IMR-90 (cell line): ENCODE data around the gene CYP17A1. TPM values are rescaled to one million over a fixed set of nuclear protein-coding genes. Genes with fewer than 3 reads are reported as not detected.

Experiments used
- ATAC-seq: fragments of 200-7000 bp; cut with Tn5 transposase; 2 replicates; pipeline ENCODE4 v1.9.1; 2020; ENCODE audit warnings: low read depth, mild to moderate bottlenecking, moderate library complexity
- BruUV-seq: library from RNA; stranded (reverse); fragments of 400-500 nt; replicated peaks from 2 replicates; lab custom pipeline; 2021; lab: Mats Ljungman, UMichigan
- CTCF ChIA-PET: fragments of 300-600 bp; formaldehyde crosslinking; extraction: SDS; loops from one replicate; lab custom pipeline; 2021; ENCODE audit warnings: antibody characterized with exemption; lab: Yijun Ruan, JAX
- POLR2A ChIA-PET: fragments of 300-600 bp; sonication (Branson Sonifier 250); formaldehyde crosslinking; loops from one replicate; lab custom pipeline; 2022; ENCODE audit warnings: antibody characterized with exemption; ENCODE audit not compliant: unreplicated experiment; lab: Charles Lee
- DNase-seq: peaks from one replicate; pipeline ENCODE4 v3.0.0; 2013
- H2AFZ ChIP-seq: replicated peaks from 2 replicates; pipeline ENCODE3; 2013; ENCODE audit warnings: low read length, mild to moderate bottlenecking; ENCODE audit not compliant: poor library complexity
- H2AK5ac ChIP-seq: 2 replicates; pipeline ENCODE4 v1.6.1; 2013; ENCODE audit warnings: low read depth, low read length, inconsistent platforms
- H2AK9ac ChIP-seq: replicated peaks from 2 replicates; pipeline ENCODE3; 2013; ENCODE audit warnings: mild to moderate bottlenecking, low read depth, low read length, moderate library complexity; ENCODE audit not compliant: poor library complexity
- H2BK120ac ChIP-seq: 2 replicates; pipeline ENCODE4 v1.6.1; 2013; ENCODE audit warnings: low read depth, low read length, inconsistent platforms
- H2BK15ac ChIP-seq: 3 replicates; pipeline ENCODE4 v1.6.1; 2013; ENCODE audit warnings: low read depth, low read length, inconsistent platforms
- H2BK20ac ChIP-seq: 2 replicates; pipeline ENCODE4 v1.6.1; 2013; ENCODE audit warnings: low read depth, mild to moderate bottlenecking, inconsistent platforms, low read length, moderate library complexity
- H2BK5ac ChIP-seq: 2 replicates; pipeline ENCODE4 v1.6.1; 2013; ENCODE audit warnings: mild to moderate bottlenecking, low read depth, low read length, inconsistent platforms; ENCODE audit not compliant: poor library complexity, severe bottlenecking
- H3K14ac ChIP-seq: replicated peaks from 2 replicates; pipeline ENCODE4 v1.6.1; 2013; ENCODE audit warnings: low read depth, low read length, inconsistent platforms
- H3K18ac ChIP-seq: 2 replicates; pipeline ENCODE4 v1.6.1; 2013; ENCODE audit warnings: low read depth, low read length, control low read depth
- H3K23ac ChIP-seq: 2 replicates; pipeline ENCODE4 v1.6.1; 2013; ENCODE audit warnings: low read depth, low read length, inconsistent platforms
- H3K27ac ChIP-seq: 2 replicates; pipeline ENCODE4 v1.5.1; 2013; ENCODE audit warnings: mild to moderate bottlenecking, control low read depth, low read length; ENCODE audit not compliant: insufficient read depth
- H3K27me3 ChIP-seq: 2 replicates; pipeline ENCODE4 v1.6.1; 2013; ENCODE audit warnings: low read length; ENCODE audit not compliant: control insufficient read depth, insufficient read depth
- H3K36me3 ChIP-seq: 2 replicates; pipeline ENCODE4 v1.6.1; 2013; ENCODE audit warnings: low read length, mixed read lengths; ENCODE audit not compliant: control insufficient read depth, insufficient read depth
- H3K4ac ChIP-seq: 2 replicates; pipeline ENCODE4 v1.6.1; 2013; ENCODE audit warnings: low read depth, low read length, inconsistent platforms
- H3K4me1 ChIP-seq: 2 replicates; pipeline ENCODE4 v1.6.1; 2013; ENCODE audit warnings: low read length, mixed read lengths; ENCODE audit not compliant: control insufficient read depth, insufficient read depth
- H3K4me2 ChIP-seq: 2 replicates; pipeline ENCODE4 v1.6.1; 2013; ENCODE audit warnings: low read depth, mild to moderate bottlenecking, control low read depth, low read length, moderate library complexity
- H3K4me3 ChIP-seq: 2 replicates; pipeline ENCODE4 v1.5.1; 2013; ENCODE audit warnings: low read depth, mild to moderate bottlenecking, control low read depth, low read length, moderate library complexity; ENCODE audit not compliant: insufficient read depth
- H3K56ac ChIP-seq: 2 replicates; pipeline ENCODE4 v1.6.1; 2013; ENCODE audit warnings: low read length, inconsistent platforms; ENCODE audit not compliant: insufficient read depth; ENCODE audit errors: extremely low read depth
- H3K79me1 ChIP-seq, 2 experiments: 2 replicates each; pipeline ENCODE4 v1.6.1; 2013; ENCODE audit warnings: low read length in 2 of 2, inconsistent platforms in 1 of 2, low read depth in 1 of 2
- H3K9ac ChIP-seq: 2 replicates; pipeline ENCODE4 v1.6.1; 2013; ENCODE audit warnings: low read depth, low read length, control low read depth
- H3K9me1 ChIP-seq: 2 replicates; pipeline ENCODE4 v1.6.1; 2013; ENCODE audit warnings: low read length, inconsistent platforms; ENCODE audit not compliant: insufficient read depth
- H3K9me3 ChIP-seq: 2 replicates; pipeline ENCODE4 v1.6.1; 2013; ENCODE audit warnings: low read length; ENCODE audit not compliant: control insufficient read depth, insufficient read depth
- H4K20me1 ChIP-seq: 2 replicates; pipeline ENCODE4 v1.6.1; 2013; ENCODE audit warnings: low read length, inconsistent platforms; ENCODE audit not compliant: insufficient read depth
- H4K5ac ChIP-seq: 2 replicates; pipeline ENCODE4 v1.6.1; 2013; ENCODE audit warnings: mild to moderate bottlenecking, low read depth, low read length, control low read depth
- H4K8ac ChIP-seq, 2 experiments: 2 replicates each; pipeline ENCODE4 v1.6.1; 2013; ENCODE audit warnings: low read depth in 2 of 2, low read length in 2 of 2, control low read depth in 1 of 2, inconsistent platforms in 1 of 2
- H4K91ac ChIP-seq: 2 replicates; pipeline ENCODE4 v1.6.1; 2013; ENCODE audit warnings: low read depth, low read length, inconsistent platforms; ENCODE audit not compliant: insufficient read depth
- BHLHE40 ChIP-seq: fragments of 150-350 bp; IDR thresholded peaks from 2 replicates; pipeline ENCODE4 v1.6.1; 2016; ENCODE audit warnings: mild to moderate bottlenecking, low read depth, low read length
- CHD1 ChIP-seq: IDR thresholded peaks from 2 replicates; pipeline ENCODE4 v1.6.1; 2012; ENCODE audit warnings: low read depth, low read length, improper control_type of control experiment
- CTCF ChIP-seq: conservative IDR thresholded peaks from 2 replicates; pipeline ENCODE4 v1.5.1; 2012; ENCODE audit warnings: mild to moderate bottlenecking, low read depth, low read length, improper control_type of control experiment
- ELK1 ChIP-seq: fragments of 150-350 bp; IDR thresholded peaks from 2 replicates; pipeline ENCODE4 v1.6.1; 2016; ENCODE audit warnings: low read depth, mild to moderate bottlenecking, low read length, moderate library complexity, borderline replicate concordance
- FOS ChIP-seq: fragments of 150-350 bp; IDR thresholded peaks from 2 replicates; pipeline ENCODE4 v1.6.1; 2016; ENCODE audit warnings: low read depth, low read length
- MAFK ChIP-seq: IDR thresholded peaks from 2 replicates; pipeline ENCODE4 v1.6.1; 2012; ENCODE audit warnings: low read depth, low read length, improper control_type of control experiment
- MAZ ChIP-seq: IDR thresholded peaks from 2 replicates; pipeline ENCODE4 v1.6.1; 2012; ENCODE audit warnings: low read depth, mild to moderate bottlenecking, low read length, improper control_type of control experiment, moderate library complexity, borderline replicate concordance
- MXI1 ChIP-seq: IDR thresholded peaks from 2 replicates; pipeline ENCODE4 v1.6.1; 2012; ENCODE audit warnings: low read depth, mild to moderate bottlenecking, low read length, moderate library complexity, borderline replicate concordance
- NFE2L2 ChIP-seq: fragments of 150-350 bp; IDR thresholded peaks from 2 replicates; pipeline ENCODE4 v1.6.1; 2016; ENCODE audit warnings: low read depth, mild to moderate bottlenecking, low read length
- POLR2A ChIP-seq: IDR thresholded peaks from 2 replicates; pipeline ENCODE4 v1.6.1; 2012; ENCODE audit warnings: mild to moderate bottlenecking, low read depth, low read length
- RAD21 ChIP-seq: IDR thresholded peaks from 2 replicates; pipeline ENCODE4 v1.6.1; 2012; ENCODE audit warnings: low read length, improper control_type of control experiment
- RCOR1 ChIP-seq: IDR thresholded peaks from 2 replicates; pipeline ENCODE4 v1.6.1; 2012; ENCODE audit warnings: mild to moderate bottlenecking, low read length, improper control_type of control experiment; ENCODE audit not compliant: insufficient replicate concordance
- RFX5 ChIP-seq: IDR thresholded peaks from 2 replicates; pipeline ENCODE4 v1.8.0; 2012; ENCODE audit warnings: low read depth, mild to moderate bottlenecking, low read length, moderate library complexity
- SMC3 ChIP-seq: fragments of 150-350 bp; IDR thresholded peaks from 2 replicates; pipeline ENCODE4 v1.6.1; 2016; ENCODE audit warnings: low read depth, mild to moderate bottlenecking, antibody characterized with exemption, low read length, moderate library complexity
- USF2 ChIP-seq: fragments of 150-350 bp; IDR thresholded peaks from 2 replicates; pipeline ENCODE4 v1.6.1; 2017; ENCODE audit warnings: mild to moderate bottlenecking, antibody characterized with exemption, low read length, low read depth
- WGBS, 2 experiments: methylation state at CpG; one replicate each; pipeline versions ENCODE4 v1.1.5 to v1.1.7; 2013; ENCODE audit warnings: missing lambda C conversion rate in 2 of 2; ENCODE audit not compliant: insufficient read length in 1 of 2; ENCODE audit errors: extremely low coverage in 2 of 2; 5-methylcytosine and 5-hydroxymethylcytosine counted together
- dilution Hi-C: fragments of 300-500 bp; cut with HindIII; formaldehyde crosslinking; loops from one replicate; pipeline ENCODE4 v1.14.3; 2018; ENCODE audit warnings: low sequenced_read_pairs; ENCODE audit not compliant: unreplicated experiment
- in situ Hi-C: fragments of 300-500 bp; cut with MboI; formaldehyde crosslinking; loops from 3 replicates; pipeline ENCODE4 v1.14.3; 2019; ENCODE audit warnings: low sequenced_read_pairs, inconsistent platforms, mixed read lengths
- intact Hi-C: fragments of 100-400 bp; cut with micrococcal nuclease; formaldehyde crosslinking; loops from 2 replicates; pipeline ENCODE4 v1.10.0; 2022
- polyA plus RNA-seq, 3 experiments: library from polyadenylated mRNA; depleted of rRNA; stranded (reverse); fragments of >200 nt; gene quantifications; 2 replicates each; pipeline ENCODE4 v1.2.3, GENCODE V29; 2012; ENCODE audit warnings: low replicate concordance in 1 of 3
- total RNA-seq: library from RNA; depleted of rRNA; stranded (reverse); fragments of >200 nt; gene quantifications from 2 replicates; pipeline ENCODE4 v1.2.3, GENCODE V29; 2012

The CYP17A1 gene
- total and polyA plus RNA-seq, 2 of the 4 experiments (the other 2 are of a cell fraction), result not detected

- DNase-seq (no peak), ATAC-seq (no peak)
- ChIA-PET CTCF (no interaction called here), POLR2A (no interaction called here)
- Histone ChIP-seq H3K9me3 (no peaks in the 10 kb centered on the region), H3K18ac (no peak overlapping the region), H3K79me1 (no peaks in the 10 kb centered on the region), H3K27me3 (peaks cover 2% of the 10 kb centered on the region), H3K9me1 (no peaks in the 10 kb centered on the region), H2BK20ac (no peak overlapping the region), H3K56ac (no peak overlapping the region), H4K5ac (no peak overlapping the region), H3K36me3 (no peaks in the 10 kb centered on the region), H4K20me1 (no peaks in the 10 kb centered on the region), H2AK5ac (no peak overlapping the region), H4K8ac (no peak overlapping the region), H2AK9ac (no peak overlapping the region), H2AFZ (peak overlapping the region; percentile 43), H2BK120ac (no peak overlapping the region), H3K9ac (no peak overlapping the region), H3K23ac (no peak overlapping the region), H3K27ac (no peak overlapping the region), H3K4me3 (no peak overlapping the region), H2BK5ac (no peak overlapping the region), H3K14ac (no peak overlapping the region), H2BK15ac (no peak overlapping the region), H3K4ac (no peak overlapping the region), H3K4me2 (no peak overlapping the region), H4K91ac (no peak overlapping the region), H3K4me1 (no peaks in the 10 kb centered on the region)
- dilution Hi-C loops, result no loop called here
- WGBS, 2 experiments, result no CpG with 5 or more reads among the region's 12 CpGs
- TF ChIP-seq SMC3 (no peak), FOS (no peak), USF2 (no peak), ELK1 (no peak), MXI1 (no peak), RFX5 (no peak), CTCF (no peak), MAZ (no peak), CHD1 (no peak), BHLHE40 (no peak), NFE2L2 (no peak), POLR2A (no peak), RCOR1 (no peak), MAFK (no peak), RAD21 (no peak)
- intact Hi-C loops, result no loop called here
- BruUV-seq, result no TSS peak
- in situ Hi-C loops, result no loop called here
These were observed 15.0 kb downstream of the CYP17A1 start for GRCh38 chr10:102822222-102822621.
